ACHN (cell line): ENCODE results near the gene CCL3.
"Not testable (repeated sequence)": the region's sequence is repeated elsewhere in the genome, so short reads cannot be mapped to it uniquely, and the experiment has no call there.

Source experiments
- DNase-seq: peaks from one replicate; pipeline ENCODE4 v3.0.0-alpha.2; 2015
- in situ Hi-C: cut with HindIII; loops from 2 replicates; pipeline ENCODE4 v1.10.0; 2017; ENCODE audit warnings: low sequenced_read_pairs, low pct_ligation_motif_present, low pct_unique_long_range_greater_than_20kb

CCL3 gene

DNA sequence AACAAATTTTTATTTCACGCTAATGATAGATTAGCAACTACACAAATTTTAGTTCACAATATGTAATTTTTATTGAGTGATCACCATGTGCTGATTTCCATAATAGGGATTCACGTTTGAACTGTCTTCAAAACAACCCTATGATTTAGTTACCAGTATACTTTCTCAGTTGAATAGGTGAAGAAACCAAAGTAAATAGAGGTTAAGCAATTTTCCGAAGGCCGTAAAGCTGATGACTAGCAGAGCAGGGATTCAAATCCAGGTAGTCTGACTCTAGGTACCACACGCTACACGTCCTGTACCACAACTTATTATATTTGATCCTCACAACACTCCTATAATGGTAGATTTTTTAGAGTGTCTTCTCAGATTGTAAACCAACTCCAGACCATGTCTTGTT lies 2.8 kb upstream of the CCL3 start:
- DNase-seq, in situ Hi-C loops: not testable (repeated sequence)

DNA sequence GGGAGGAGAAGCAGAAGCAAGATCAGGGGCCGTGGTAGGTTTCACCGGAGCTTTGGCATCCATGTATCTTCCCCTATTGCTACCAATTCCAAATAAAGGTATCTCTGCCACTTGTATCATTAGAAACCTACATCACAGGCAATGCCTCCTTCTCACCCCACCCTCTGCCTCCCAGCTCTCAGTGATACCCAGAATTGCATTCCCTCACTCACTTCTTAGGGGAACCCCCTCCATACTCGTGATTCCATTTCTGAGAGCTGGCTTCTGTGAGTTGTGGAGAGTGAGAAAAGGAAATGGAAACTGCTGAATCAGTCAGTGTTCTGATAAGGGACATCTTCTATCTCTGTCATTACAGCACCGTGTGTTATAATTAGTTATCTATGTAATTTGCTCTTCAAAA lies 2.3 kb upstream of the CCL3 start:
- in situ Hi-C loops: no loop called here
- no peak for DNase-seq

DNA sequence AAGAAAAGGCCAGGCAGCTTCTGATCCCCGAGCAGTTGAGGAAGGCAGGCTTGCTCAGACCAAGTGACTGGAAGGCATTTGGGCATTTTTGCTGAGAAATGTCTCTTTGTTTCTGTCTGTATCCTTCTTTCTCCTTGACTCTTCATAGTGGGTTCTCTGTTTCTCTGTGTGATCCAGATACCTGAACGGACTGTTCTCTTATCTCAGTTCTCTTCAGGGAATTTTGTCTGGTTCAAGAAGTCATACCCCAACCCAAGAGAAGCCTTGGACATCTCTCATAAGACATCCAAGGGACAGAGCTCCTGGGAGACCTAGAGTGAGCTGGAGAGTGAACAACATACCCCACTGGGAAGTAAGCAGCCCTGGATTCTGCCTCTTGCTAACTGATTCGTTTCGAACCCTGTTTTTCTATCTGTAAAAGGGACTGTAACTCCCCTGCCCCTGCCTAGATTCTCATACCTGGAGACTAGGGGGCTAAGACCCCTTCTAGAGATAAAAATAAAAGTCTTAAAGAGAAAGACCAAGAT lies 541 bp downstream of the CCL3 start:
- in situ Hi-C loops: no loop called here
- no peak for DNase-seq

DNA sequence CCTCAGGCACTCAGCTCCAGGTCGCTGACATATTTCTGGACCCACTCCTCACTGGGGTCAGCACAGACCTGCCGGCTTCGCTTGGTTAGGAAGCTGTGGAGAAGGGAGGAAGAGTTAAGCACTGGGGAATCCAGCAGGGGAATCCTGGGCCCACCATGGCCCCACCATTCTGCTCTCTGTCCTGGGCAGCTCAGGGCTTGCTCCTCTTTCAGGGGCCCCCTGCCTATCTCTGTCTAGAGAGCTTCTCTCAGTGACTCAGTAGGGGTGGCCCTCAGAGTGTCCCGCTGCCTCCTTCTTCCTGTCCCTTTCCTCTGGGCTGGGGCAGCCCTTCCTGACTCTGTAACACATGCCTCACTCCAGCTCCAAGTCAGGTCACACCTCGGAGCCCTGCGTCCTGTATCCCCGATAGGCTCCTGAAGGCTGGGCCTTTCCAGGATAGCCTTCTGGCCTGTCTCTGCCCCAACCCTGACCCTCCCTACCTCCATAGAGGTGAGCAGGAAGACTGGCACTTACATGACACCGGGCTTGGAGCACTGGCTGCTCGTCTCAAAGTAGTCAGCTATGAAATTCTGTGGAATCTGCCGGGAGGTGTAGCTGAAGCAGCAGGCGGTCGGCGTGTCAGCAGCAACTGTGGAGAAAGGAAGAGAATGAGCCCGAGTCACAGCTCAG lies 1.1 kb downstream of the CCL3 start:
- DNase-seq: no peak

DNA sequence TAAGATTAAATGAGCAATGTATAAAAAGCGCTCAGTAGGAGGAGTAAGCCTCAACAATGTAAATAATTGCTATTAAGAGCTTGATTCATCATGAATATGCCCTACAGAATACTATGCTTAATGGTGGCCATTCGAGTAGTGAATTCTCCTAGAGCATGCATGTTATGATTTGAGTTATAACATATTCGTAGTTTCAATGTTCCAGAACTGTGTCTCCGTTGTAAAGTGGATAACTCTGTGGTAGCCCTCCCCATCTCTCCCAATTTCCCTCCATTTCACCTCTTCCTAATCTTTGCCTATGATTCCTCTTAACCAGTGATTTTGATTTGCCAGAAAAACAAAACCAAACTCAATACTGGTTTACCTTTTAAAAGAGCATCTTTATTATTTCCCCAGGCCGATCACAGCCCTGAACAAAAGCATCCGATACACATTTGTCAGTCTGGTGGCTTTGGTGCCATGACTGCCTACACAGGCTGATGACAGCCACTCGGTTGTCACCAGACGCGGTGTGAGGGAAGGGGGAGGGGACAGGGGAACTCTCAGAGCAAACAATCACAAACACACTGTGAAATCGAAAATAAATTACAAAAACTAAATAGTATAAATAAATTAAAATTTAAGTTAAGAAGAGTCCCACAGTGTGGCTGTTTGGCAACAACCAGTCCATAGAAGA lies 1.9 kb downstream of the CCL3 start:
- DNase-seq, in situ Hi-C loops: not testable (repeated sequence)

More for the DNA sequence above, 1.1 kb downstream of the CCL3 start:
- in situ Hi-C loops: no loop called here

DNA sequence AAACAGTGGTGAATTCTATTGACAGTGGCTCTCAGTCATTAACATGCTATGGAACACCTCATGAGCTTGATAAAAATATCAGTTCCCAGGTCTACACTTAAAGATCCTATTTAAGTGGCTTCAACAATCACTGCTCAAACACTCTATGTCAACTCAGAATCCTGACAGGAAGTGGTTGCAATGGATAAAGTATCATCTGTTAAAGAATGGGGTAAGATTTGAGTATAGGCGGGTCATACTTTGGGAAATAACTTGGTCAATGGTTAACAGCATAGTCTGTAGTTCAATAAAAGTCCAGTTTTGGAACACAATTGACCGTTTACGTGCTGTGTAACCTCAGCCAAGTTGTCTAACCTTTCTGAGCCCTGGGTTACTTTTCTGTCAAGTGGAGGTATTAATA lies 2.5 kb downstream of the CCL3 start:
- in situ Hi-C loops, DNase-seq: not testable (repeated sequence)

DNA sequence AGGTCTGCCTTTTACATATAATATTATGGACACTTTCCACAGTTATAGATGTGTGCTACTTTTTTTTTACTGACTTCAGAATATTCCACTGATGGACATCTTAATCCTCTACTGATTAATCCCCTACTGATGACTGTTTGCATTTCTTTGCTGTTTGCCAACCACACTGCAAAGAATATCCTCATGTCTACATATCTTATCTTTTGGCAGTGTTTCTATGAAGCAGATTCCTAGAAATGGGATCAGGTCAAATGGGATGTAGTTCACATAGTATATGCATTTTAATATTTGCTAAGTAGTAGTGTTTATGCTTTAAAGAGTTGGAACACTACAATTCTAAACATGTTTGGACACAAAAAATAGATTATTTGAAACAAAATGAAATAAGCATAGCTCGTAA lies 3.2 kb downstream of the CCL3 start:
- DNase-seq: no peak
- in situ Hi-C loops: no loop called here

DNA sequence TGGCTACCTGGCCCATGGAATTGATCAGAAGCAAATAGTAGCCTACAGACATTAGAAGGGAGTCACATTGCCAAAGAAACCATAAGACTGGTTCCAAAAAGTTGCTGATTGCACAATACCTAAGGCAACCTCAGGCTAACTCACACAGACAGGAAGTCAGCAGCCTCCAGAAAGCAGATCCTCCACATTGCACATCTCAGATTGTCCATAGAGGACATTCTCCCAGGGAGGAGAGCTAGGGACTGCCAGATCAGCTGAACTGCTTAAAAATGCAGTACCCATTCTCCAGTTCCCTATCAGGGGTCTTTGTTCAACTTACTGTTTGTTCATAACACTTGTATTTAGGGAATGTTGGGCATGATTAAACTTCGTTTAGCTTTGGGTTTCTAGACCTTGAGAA lies 4.2 kb downstream of the CCL3 start:
- no peak for DNase-seq

DNA sequence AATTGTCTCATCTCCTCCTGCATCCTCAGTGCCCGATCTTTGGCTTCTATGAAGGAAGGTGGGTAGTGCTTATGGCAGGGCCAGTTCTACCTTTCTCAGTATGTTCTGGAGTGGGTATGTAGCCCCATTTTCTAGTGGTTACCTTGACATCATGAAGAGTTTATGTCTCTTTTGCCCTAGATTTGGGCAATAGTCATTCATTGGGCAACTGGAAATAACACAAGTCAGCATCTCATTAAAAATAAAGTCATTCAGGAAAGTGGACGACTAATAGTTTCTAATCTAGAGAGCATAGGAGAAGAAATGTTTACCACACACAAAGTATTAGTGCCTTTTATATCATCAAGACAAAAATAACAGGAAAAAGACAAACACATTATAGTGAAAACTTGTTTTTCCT lies 6.3 kb downstream of the CCL3 start:
- DNase-seq, in situ Hi-C loops: not testable (repeated sequence)

More for the DNA sequence above, 4.2 kb downstream of the CCL3 start:
- in situ Hi-C loops: no loop called here

DNA sequence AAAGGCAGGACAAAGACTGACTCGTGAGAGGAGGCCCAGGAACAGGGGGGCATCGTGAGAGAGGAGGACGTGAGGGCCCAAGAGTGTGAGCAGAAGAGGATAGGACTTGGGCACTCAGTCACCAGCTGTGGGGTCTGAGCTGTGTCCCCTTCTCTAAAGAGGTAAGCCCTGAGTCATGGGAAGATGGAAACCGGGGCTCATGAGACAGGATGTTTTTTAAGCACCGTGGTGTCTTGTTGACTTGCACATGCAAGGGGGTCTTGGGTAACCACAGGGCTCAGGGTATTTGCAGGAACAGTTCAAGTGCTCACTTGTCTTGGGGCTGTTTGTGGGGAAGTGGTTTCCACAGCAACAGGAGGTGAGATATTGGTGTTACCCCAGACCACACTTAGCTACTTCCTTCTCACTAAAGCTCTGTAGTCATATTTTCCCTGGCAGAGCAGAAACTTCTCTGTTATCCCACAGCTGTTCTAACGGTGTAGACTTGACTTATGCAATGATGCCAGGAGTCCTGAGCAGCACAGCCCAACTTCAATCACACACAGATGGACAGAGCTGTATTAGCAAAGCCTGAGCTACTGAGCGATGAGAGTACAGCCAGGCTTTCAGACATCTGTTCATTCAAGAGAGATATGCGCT lies 7.3 kb downstream of the CCL3 start:
- DNase-seq, in situ Hi-C loops: not testable (repeated sequence)

DNA sequence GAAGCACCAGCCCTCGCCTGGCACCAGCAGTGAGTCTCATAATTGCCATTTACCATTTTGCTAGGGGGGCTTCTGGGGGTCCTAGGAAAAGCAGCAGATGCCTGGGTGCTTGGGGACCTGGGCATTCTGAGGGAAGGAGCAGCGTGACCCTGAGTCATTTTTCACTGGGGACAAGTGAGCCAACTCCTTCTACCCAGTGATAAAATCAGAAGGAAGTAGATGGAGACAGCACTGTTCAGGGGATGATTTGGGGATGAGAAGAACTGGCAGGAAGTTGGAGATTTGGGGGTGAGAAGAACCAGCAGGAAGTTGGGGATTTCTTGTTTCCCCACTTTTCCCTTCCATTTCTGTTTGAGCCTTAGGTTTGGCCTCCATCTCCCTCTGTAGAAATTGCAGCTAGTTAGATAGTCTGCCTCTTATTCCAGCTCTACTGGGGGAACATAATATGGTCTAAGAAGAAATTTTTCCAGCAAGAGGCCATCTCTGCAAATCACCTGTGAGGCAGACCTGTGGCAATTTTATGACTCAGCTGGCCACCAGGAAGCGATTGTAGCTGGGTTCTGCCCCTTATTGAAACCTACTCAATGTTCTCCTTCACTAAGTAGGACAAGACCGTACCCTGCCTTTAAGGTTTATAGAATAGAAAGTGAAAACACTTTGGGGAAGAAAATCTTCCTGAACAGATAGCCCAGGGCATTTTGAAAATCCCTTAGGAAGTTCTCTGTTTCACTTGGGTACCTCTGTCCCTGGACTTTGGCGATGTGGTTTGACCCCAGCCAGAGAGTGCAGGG lies 8.1 kb downstream of the CCL3 start:
- DNase-seq: not testable (repeated sequence)

DNA sequence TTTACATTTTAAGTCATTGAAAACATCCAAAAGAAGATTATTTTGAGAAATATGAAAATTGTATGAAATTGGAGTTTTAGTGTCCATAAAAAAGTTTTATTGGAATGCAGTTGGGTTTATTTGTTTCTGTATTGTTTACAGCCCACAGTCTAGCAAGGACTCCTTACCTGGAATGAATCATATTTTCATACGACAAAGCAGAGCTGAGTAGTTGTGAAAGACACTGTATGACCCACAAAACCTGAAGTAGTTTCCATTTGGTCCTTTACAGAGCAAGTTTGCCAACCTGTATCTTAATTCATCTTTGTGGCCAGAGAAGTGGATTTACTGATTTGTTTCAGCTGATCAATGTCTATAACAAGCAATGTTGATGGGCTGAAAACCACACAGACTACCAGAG lies 15.6 kb downstream of the CCL3 start:
- no peak for DNase-seq
- in situ Hi-C loops: no loop called here

More for the DNA sequence above, 8.1 kb downstream of the CCL3 start:
- in situ Hi-C loops: not testable (repeated sequence)

DNA sequence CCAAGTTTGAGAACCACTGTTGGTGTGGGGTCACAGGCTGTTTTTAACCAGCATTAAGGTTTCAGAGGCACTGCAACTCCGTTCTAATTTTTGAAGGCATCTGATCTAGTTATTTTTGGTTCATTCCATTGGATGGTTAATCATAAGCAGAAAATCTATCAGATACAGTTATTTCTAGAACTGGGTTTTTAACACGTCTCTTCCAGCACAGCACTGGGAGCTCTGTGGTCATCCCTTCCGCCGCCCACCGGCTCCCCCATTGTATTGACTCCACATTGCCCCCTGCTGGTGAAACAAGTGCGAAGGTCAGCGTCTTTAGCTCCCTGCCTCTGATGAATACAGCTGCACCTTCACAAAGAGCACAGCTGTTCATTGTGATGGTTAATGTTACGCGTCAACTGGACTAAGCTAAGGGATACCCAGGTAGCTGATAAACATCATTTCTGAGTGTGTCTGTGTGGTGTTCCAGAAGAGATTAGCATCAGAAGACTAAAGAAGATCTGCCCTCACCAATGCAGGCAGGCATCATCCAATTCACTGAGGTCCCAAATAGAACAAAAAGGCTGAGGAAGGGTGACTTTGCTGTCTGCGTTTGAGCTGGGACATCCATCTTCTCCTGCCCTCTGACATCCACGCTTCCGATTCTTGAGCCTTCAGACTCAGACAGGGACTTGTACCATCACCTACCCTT lies 17.4 kb downstream of the CCL3 start:
- DNase-seq: peak; percentile 50
- in situ Hi-C loops: no loop called here

DNA sequence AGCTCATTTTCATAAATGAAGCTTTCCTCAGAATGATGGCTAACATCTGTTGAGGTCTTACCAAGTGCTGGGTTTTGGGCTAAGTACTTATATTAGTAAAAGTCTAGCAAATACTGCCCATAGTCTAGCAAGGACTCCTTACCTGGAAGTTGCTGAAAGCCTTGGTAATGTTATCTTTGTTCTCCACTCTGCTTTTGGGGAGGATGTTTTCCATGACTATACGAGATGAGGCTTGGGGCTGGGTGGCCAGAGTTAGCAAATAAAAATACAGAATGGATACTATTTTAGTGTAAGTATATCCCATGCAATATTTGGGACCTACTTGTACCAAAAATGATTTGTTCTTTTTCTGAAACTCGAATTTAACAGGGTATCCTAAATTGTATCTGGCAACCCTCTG lies 18.2 kb downstream of the CCL3 start:
- no peak for DNase-seq
- in situ Hi-C loops: no loop called here

DNA sequence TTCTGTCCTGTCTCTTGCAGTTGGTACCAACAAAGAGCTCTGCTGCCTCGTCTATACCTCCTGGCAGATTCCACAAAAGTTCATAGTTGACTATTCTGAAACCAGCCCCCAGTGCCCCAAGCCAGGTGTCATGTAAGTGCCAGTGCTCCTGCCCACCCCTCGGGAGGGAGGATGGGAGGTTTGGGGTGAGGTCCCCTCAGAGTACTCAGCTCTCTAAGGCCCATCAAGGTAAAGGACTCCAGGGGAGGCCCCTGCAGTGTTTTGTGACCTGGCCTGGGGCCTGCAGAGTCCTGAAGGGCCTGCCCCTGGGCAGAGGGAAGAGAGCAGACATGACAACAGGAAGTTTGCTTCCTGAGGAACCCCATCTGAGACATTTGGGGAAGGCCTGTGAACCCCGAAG lies 19.5 kb downstream of the CCL3 start:
- in situ Hi-C loops: no loop called here

DNA sequence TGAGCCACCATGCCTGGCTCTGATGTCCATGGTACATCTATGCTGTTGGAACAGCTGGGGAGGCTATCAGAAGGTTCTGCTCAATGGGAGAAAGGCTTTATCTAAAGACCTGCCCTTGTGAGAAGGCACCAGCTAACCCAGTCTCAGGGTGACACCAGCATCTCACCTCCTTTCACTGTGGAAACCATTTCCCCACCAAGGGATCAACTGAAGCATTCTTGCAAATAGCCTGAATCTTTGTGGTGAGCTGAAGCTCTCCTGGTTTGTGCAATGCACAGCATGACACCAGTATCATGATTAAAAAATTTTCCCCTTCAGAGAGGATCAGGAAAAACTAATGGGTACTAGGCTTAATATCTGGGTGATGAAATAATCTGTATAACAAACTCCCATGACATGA lies 20.8 kb downstream of the CCL3 start:
- no peak for DNase-seq
- in situ Hi-C loops: no loop called here

More for the DNA sequence above, 19.5 kb downstream of the CCL3 start:
- DNase-seq: no peak

DNA sequence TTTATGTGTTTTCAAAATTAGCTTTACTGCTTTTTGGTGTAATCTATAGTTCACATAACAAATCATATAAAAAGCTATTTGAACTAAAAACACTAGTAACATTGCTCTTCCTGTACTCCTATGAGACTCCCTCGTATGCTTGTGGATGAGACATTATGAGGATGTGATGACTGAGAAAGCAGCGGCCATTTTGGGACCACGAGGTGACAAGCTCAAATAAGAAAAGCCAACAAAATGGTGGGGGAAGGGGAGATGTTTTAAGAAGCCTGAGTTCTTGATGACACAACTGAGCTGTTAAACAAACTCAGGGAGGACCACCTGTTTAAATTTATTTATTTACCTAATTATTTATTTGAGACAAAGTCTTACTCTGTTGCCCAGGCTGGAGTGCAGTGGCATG lies 21.4 kb downstream of the CCL3 start:
- DNase-seq: no peak
- in situ Hi-C loops: no loop called here

DNA sequence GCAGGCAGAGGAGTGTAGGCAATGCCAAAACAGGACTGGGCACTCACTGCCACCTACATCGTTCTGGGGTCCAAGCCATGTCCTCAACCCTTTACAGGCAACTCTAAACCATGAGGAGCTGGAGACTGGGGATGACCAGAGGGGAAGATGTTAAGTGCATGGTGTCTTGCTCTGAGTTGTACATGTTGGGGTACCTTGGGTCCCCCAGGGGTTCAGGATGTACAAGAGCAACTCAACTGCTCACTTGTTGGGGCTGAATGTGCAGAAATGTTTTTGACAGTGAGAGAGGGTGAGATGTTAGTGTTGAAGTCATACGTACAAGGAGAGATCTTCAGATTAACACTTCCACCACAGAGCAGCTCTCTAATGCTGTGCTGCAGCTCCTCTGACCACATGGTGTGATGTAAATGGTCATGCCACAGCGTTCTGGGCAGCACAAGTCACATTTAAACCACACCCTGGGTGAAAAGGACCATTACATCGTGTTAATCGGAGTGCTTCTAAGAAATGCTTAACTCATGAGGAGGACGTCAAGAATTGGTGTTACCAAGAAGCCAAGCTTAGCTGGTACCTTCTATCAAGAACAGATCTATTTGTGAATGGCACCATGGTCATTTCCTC lies 23.5 kb downstream of the CCL3 start:
- DNase-seq: no peak
- in situ Hi-C loops: no loop called here
